HepG2 (cell line): Measurements from ENCODE around the gene DOK5. TPM values are rescaled to one million over a fixed set of nuclear protein-coding genes. Genes with fewer than 3 reads are reported as not detected.

Experiments used
- ATAC-seq: fragments of 200-7000 bp; cut with Tn5 transposase; 3 replicates; pipeline ENCODE4 v1.9.1; 2020; ENCODE audit warnings: mild to moderate bottlenecking, moderate library complexity
- BruUV-seq: library from RNA; stranded (reverse); fragments of 400-500 nt; replicated peaks from 2 replicates; lab custom pipeline; 2021; lab: Mats Ljungman, UMichigan
- CTCF ChIA-PET: fragments of 300-600 bp; formaldehyde crosslinking; extraction: SDS; loops from one replicate; lab custom pipeline; 2021; ENCODE audit warnings: low total read pairs, inconsistent platforms, low intra/inter-chr PET ratio; lab: Yijun Ruan, JAX
- POLR2A ChIA-PET: fragments of 350-600 bp; sonication (Branson Sonifier 250); formaldehyde crosslinking; loops from one replicate; lab custom pipeline; 2020; ENCODE audit warnings: antibody characterized with exemption, inconsistent platforms; lab: Yijun Ruan, JAX
- DNase-seq: peaks from one replicate; pipeline ENCODE4 v3.0.0-alpha.2; 2015; ENCODE audit warnings: low spot score
- FAIRE-seq: peaks from 3 replicates; lab custom pipeline; 2011; peaks lifted over from hg19 to GRCh38; lab: Jason Lieb, UNC
- H2AFZ ChIP-seq: one replicate; pipeline ENCODE4 v1.6.1; 2011; ENCODE audit warnings: low read length, inconsistent platforms
- H3K27ac ChIP-seq: fragments of 300-600 bp; 3 replicates; pipeline ENCODE4 v1.8.0; 2011; ENCODE audit warnings: mixed run types, mild to moderate bottlenecking, mixed read lengths, low read length, inconsistent platforms; ENCODE audit not compliant: insufficient read depth; ENCODE audit errors: extremely low read length
- H3K27me3 ChIP-seq, 2 experiments: fragments of 200-600 bp in 1 of 2; 2 replicates in 1 of 2; 3 replicates in 1 of 2; pipeline versions ENCODE4 v1.6.0 to v1.8.0; 2011; ENCODE audit warnings: low read length in 2 of 2, mild to moderate bottlenecking in 2 of 2, moderate library complexity in 2 of 2, inconsistent platforms in 1 of 2; ENCODE audit not compliant: insufficient read depth in 2 of 2, control insufficient read depth in 1 of 2
- H3K36me3 ChIP-seq, 2 experiments: fragments of 200-600 bp in 1 of 2; replicated peaks in 1 of 2; 2 replicates in 1 of 2; 3 replicates in 1 of 2; pipeline versions ENCODE4 v1.5.1 to v1.8.0; 2011; ENCODE audit warnings: low read length in 2 of 2, inconsistent platforms in 1 of 2; ENCODE audit not compliant: insufficient read depth in 2 of 2, control insufficient read depth in 1 of 2
- H3K4me1 ChIP-seq: 2 replicates; pipeline ENCODE4 v1.5.1; 2012; ENCODE audit warnings: low read length, inconsistent platforms; ENCODE audit not compliant: insufficient read depth
- H3K4me2 ChIP-seq: 2 replicates; pipeline ENCODE4 v1.6.0; 2011; ENCODE audit warnings: low read depth, low read length, inconsistent platforms
- H3K4me3 ChIP-seq, 3 experiments: fragments of 200-600 bp in 1 of 3; sonication (generic), shearing (Covaris generic) in 1 of 3; replicated peaks in 1 of 3; 2 replicates each; pipeline ENCODE4 v1.5.1; 2011 to 2016; ENCODE audit warnings: low read length in 3 of 3, inconsistent platforms in 2 of 3, low read depth in 2 of 3, mild to moderate bottlenecking in 2 of 3, control low read depth in 1 of 3, mixed read lengths in 1 of 3; ENCODE audit not compliant: insufficient read depth in 1 of 3
- H3K79me2 ChIP-seq: one replicate; pipeline ENCODE4 v1.6.1; 2011; ENCODE audit warnings: low read length, inconsistent platforms; ENCODE audit not compliant: insufficient read depth
- H3K9ac ChIP-seq: 2 replicates; pipeline ENCODE4 v1.6.0; 2011; ENCODE audit warnings: mild to moderate bottlenecking, low read depth, low read length, inconsistent platforms; ENCODE audit not compliant: insufficient read depth
- H3K9me3 ChIP-seq: 2 replicates; pipeline ENCODE4 v1.5.1; 2012; ENCODE audit warnings: mild to moderate bottlenecking, low read length
- H4K20me1 ChIP-seq: 2 replicates; pipeline ENCODE4 v1.6.0; 2011; ENCODE audit warnings: inconsistent platforms, mild to moderate bottlenecking, low read length, moderate library complexity; ENCODE audit not compliant: insufficient read depth
- CC2D1A ChIP-seq: sonication (generic); formaldehyde crosslinking; IDR thresholded peaks from 2 replicates; pipeline ENCODE4 v1.8.1; 2023; ENCODE audit warnings: mild to moderate bottlenecking, missing genetic modification reagents
- DNMT1 ChIP-seq: sonication (generic); formaldehyde crosslinking; IDR thresholded peaks from 2 replicates; pipeline ENCODE4 v1.5.1; 2020; ENCODE audit warnings: mild to moderate bottlenecking, missing genetic modification reagents
- HIVEP1 ChIP-seq: sonication (generic); formaldehyde crosslinking; IDR thresholded peaks from 2 replicates; pipeline ENCODE4 v1.4.0; 2020; ENCODE audit warnings: mild to moderate bottlenecking, missing genetic modification reagents
- IRF2 ChIP-seq: IDR thresholded peaks from 2 replicates; pipeline ENCODE4 v1.6.1; 2018; ENCODE audit warnings: missing genetic modification reagents, missing compliant biosample characterization
- RCOR2 ChIP-seq: IDR thresholded peaks from 2 replicates; pipeline ENCODE4 v1.6.1; 2016; ENCODE audit warnings: missing biosample characterization, missing genetic modification reagents
- XRCC5 ChIP-seq: fragments of 200-400 bp; formaldehyde crosslinking; optimal IDR thresholded peaks from 2 replicates; pipeline ENCODE3; 2017; ENCODE audit warnings: mild to moderate bottlenecking, low read length
- YEATS2 ChIP-seq: sonication (generic); formaldehyde crosslinking; IDR thresholded peaks from 2 replicates; pipeline ENCODE4 v1.4.0; 2020; ENCODE audit warnings: missing genetic modification reagents, borderline replicate concordance
- ZBTB7B ChIP-seq: sonication (generic); formaldehyde crosslinking; IDR thresholded peaks from 2 replicates; pipeline ENCODE4 v1.4.0; 2020; ENCODE audit warnings: missing genetic modification reagents
- ZC3H4 ChIP-seq: sonication (generic); formaldehyde crosslinking; IDR thresholded peaks from 2 replicates; pipeline ENCODE4 v1.4.0; 2020; ENCODE audit warnings: missing genetic modification reagents, borderline replicate concordance
- ZFP36L2 ChIP-seq: sonication (generic); formaldehyde crosslinking; IDR thresholded peaks from 2 replicates; pipeline ENCODE4 v1.4.0; 2020; ENCODE audit warnings: missing genetic modification reagents
- ZNF205 ChIP-seq: IDR thresholded peaks from 2 replicates; pipeline ENCODE4 v1.6.1; 2018; ENCODE audit warnings: missing biosample characterization, missing genetic modification reagents
- ZNF207 ChIP-seq: fragments of 450-650 bp; IDR thresholded peaks from 2 replicates; pipeline ENCODE4 v1.6.1; 2016; ENCODE audit warnings: antibody characterized with exemption, borderline replicate concordance
- ZNF3 ChIP-seq: IDR thresholded peaks from 2 replicates; pipeline ENCODE4 v1.7.0; 2017; ENCODE audit warnings: inconsistent platforms
- ZNF30 ChIP-seq: sonication (generic); formaldehyde crosslinking; IDR thresholded peaks from 2 replicates; pipeline ENCODE4 v1.5.0; 2020; ENCODE audit warnings: mild to moderate bottlenecking, missing genetic modification reagents
- ZNF331 ChIP-seq: sonication (generic); formaldehyde crosslinking; IDR thresholded peaks from 2 replicates; pipeline ENCODE4 v1.4.0; 2020; ENCODE audit warnings: missing genetic modification reagents
- WGBS: methylation state at CpG from one replicate; pipeline ENCODE4 v1.1.6; 2017; ENCODE audit warnings: low lambda C conversion rate; 5-methylcytosine and 5-hydroxymethylcytosine counted together
- in situ Hi-C: cut with HindIII; loops from 2 replicates; pipeline ENCODE4 v1.10.0; 2017; ENCODE audit warnings: low pct_unique_long_range_greater_than_20kb; ENCODE audit not compliant: extremely low pct_ligation_motif_present
- intact Hi-C: fragments of 100-400 bp; cut with micrococcal nuclease; formaldehyde crosslinking; loops from one replicate; pipeline ENCODE4 v1.10.0; 2022; ENCODE audit not compliant: unreplicated experiment
- polyA plus RNA-seq, 8 experiments: library from polyadenylated mRNA; depleted of rRNA in 3 of 8; stranded (reverse) in 7 of 8; unstranded in 1 of 8; fragments of >200 nt; fragmentation: Illumina TruSeq in 4 of 8; extraction: Trizol in 4 of 8; gene quantifications; 2 replicates each; pipeline versions ENCODE4 v1.2.1 to v1.2.3, GENCODE V29; 2011 to 2016; ENCODE audit warnings: low read depth in 4 of 8, missing spikeins in 1 of 8, mixed read lengths in 1 of 8; ENCODE audit not compliant: insufficient read depth in 1 of 8
- total RNA-seq, 5 experiments: library from RNA; depleted of rRNA; stranded (reverse); fragments of >200 nt; fragmentation: Illumina TruSeq; extraction: Trizol; gene quantifications; 2 replicates each; pipeline ENCODE4 v1.2.3, GENCODE V29; 2016; ENCODE audit warnings: low read depth in 1 of 5
- TF ChIP-seq, protein P1 (sequence below): fragments of 450-650 bp; IDR thresholded peaks from 2 replicates; pipeline ENCODE4 v1.6.1; 2017
- TF ChIP-seq, protein P2 (sequence below), 2 experiments: sonication (generic) in 1 of 2; formaldehyde crosslinking in 1 of 2; IDR thresholded peaks; 2 replicates each; pipeline versions ENCODE4 v1.4.0 to v1.6.1; 2018 to 2020; ENCODE audit warnings: missing genetic modification reagents in 2 of 2, borderline replicate concordance in 1 of 2, low read depth in 1 of 2, mild to moderate bottlenecking in 1 of 2, missing biosample characterization in 1 of 2

Gene DOK5
- total and polyA plus RNA-seq, 2 of the 13 experiments (the other 11 are each of a cell fraction or from before 2014, with no cell fraction given): not detected

DNA sequence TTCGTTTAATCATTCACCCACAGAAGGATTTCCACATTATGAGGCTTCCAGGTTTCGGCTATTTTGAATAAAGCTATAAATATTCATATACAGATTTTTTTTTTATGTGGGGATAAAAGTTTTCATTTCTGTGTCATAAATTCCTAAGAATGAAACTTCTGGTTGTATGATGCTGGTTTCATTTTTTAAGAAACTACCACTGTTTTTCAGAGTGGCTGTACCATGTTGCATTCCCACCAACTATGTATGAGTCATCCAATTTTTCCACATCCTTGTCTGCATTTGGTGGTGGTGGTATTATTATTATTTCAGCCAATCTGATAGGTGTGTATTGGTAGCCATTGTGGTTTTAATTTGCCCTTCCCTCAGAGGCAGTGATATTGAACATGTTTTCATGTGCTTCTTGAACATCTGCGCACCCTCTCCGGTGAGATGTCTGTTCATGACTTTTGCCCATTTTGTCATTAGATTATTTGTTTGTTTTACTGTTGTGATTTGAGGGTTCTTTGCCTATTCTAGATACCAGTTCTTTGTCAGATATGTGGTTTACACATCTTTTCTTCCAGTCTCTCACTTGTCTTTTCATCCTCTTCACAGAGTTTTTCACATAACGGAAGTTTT is 75.5 kb downstream of the DOK5 start:
- no peak overlapping the region for H3K4me2 ChIP-seq
- no peaks in the 10 kb centered on the region for H3K36me3 ChIP-seq
- no peak for DNase-seq
- no peak overlapping the region for H2AFZ ChIP-seq
- no peaks in the 10 kb centered on the region for H3K79me2 ChIP-seq
- WGBS: 28% methylated on average over 5 of the region's 5 CpGs
- no peak for ATAC-seq
- FAIRE-seq: no peak
- CTCF ChIA-PET: no interaction called here
- in situ Hi-C loops (no loop called here), intact Hi-C loops (no loop called here)
- no peak overlapping the region for H3K27ac ChIP-seq
- no TSS peak for BruUV-seq
- no peaks in the 10 kb centered on the region for H4K20me1 ChIP-seq
- no peaks in the 10 kb centered on the region for H3K4me1 ChIP-seq
- no peak overlapping the region for H3K9ac ChIP-seq
- H3K4me3 ChIP-seq: no peak overlapping the region
- TF ChIP-seq RCOR2 (CRISPR knock-in tag) (no peak), YEATS2 (CRISPR knock-in tag) (no peak), ZNF205 (no peak), ZNF30 (no peak), IRF2 (CRISPR knock-in tag) (no peak), DNMT1 (CRISPR knock-in tag) (no peak), ZC3H4 (CRISPR knock-in tag) (no peak), ZBTB7B (CRISPR knock-in tag) (no peak), HIVEP1 (CRISPR knock-in tag) (no peak), ZNF3 (CRISPR knock-in tag) (no peak), XRCC5 (no peak), ZNF207 (no peak), CC2D1A (no peak), ZFP36L2 (no peak), ZNF331 (CRISPR knock-in tag) (no peak)
- TF ChIP-seq, protein P1, sequence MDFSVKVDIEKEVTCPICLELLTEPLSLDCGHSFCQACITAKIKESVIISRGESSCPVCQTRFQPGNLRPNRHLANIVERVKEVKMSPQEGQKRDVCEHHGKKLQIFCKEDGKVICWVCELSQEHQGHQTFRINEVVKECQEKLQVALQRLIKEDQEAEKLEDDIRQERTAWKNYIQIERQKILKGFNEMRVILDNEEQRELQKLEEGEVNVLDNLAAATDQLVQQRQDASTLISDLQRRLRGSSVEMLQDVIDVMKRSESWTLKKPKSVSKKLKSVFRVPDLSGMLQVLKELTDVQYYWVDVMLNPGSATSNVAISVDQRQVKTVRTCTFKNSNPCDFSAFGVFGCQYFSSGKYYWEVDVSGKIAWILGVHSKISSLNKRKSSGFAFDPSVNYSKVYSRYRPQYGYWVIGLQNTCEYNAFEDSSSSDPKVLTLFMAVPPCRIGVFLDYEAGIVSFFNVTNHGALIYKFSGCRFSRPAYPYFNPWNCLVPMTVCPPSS: no peak
- TF ChIP-seq, protein P2, sequence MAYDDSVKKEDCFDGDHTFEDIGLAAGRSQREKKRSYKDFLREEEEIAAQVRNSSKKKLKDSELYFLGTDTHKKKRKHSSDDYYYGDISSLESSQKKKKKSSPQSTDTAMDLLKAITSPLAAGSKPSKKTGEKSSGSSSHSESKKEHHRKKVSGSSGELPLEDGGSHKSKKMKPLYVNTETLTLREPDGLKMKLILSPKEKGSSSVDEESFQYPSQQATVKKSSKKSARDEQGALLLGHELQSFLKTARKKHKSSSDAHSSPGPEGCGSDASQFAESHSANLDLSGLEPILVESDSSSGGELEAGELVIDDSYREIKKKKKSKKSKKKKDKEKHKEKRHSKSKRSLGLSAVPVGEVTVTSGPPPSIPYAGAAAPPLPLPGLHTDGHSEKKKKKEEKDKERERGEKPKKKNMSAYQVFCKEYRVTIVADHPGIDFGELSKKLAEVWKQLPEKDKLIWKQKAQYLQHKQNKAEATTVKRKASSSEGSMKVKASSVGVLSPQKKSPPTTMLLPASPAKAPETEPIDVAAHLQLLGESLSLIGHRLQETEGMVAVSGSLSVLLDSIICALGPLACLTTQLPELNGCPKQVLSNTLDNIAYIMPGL (CRISPR knock-in tag; IDR thresholded peaks at IDR 0.05; ENCODE audit: borderline replicate concordance in 1 of 2, low read depth in 1 of 2): no peak
- POLR2A ChIA-PET: no interaction called here
- no peaks in the 10 kb centered on the region for H3K27me3 ChIP-seq
- H3K9me3 ChIP-seq: no peaks in the 10 kb centered on the region
